AG09309 (cell line): ENCODE measurements around the gene LAPTM4A.
A peak's percentile ranks its signal among the peaks of the same experiment; 100 is the strongest.

ENCODE experiments used
- DNase-seq: peaks from one replicate; pipeline ENCODE4 v3.0.0-alpha.2; 2010; ENCODE audit warnings: low read depth
- H3K4me3 ChIP-seq: 2 replicates; pipeline ENCODE4 v1.5.1; 2011; ENCODE audit warnings: mild to moderate bottlenecking, low read depth, low read length, moderate library complexity; ENCODE audit not compliant: control insufficient read depth
- TF ChIP-seq, protein P1 (sequence below): IDR thresholded peaks from 2 replicates; pipeline ENCODE4 v1.5.1; 2011; ENCODE audit warnings: mild to moderate bottlenecking, low read depth, low read length, inconsistent platforms; ENCODE audit not compliant: insufficient read depth, control insufficient read depth; ENCODE audit errors: missing control alignments

Gene LAPTM4A

DNA sequence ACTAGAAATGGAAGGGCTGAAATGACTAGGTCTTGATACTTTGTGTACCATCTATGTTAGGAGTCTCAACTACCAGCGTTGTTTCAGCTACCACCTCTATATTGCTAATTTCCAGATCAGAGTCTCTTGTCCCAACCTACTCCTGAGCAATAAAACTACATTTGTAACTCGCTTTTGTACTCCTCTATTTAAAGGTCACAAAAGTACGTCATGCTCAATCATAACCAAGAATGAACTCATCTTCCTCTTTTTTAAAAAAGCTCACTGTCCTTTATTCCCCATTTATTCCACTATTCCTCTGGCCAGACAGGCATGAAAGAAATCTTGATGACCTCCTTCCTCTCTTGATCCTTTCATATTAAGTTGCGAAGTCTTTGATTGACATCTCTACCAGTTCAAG, 27.7 kb downstream of the LAPTM4A start:
- TF ChIP-seq, protein P1, sequence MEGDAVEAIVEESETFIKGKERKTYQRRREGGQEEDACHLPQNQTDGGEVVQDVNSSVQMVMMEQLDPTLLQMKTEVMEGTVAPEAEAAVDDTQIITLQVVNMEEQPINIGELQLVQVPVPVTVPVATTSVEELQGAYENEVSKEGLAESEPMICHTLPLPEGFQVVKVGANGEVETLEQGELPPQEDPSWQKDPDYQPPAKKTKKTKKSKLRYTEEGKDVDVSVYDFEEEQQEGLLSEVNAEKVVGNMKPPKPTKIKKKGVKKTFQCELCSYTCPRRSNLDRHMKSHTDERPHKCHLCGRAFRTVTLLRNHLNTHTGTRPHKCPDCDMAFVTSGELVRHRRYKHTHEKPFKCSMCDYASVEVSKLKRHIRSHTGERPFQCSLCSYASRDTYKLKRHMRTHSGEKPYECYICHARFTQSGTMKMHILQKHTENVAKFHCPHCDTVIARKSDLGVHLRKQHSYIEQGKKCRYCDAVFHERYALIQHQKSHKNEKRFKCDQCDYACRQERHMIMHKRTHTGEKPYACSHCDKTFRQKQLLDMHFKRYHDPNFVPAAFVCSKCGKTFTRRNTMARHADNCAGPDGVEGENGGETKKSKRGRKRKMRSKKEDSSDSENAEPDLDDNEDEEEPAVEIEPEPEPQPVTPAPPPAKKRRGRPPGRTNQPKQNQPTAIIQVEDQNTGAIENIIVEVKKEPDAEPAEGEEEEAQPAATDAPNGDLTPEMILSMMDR: no peak
- no peak for DNase-seq
- no peak overlapping the region for H3K4me3 ChIP-seq

DNA sequence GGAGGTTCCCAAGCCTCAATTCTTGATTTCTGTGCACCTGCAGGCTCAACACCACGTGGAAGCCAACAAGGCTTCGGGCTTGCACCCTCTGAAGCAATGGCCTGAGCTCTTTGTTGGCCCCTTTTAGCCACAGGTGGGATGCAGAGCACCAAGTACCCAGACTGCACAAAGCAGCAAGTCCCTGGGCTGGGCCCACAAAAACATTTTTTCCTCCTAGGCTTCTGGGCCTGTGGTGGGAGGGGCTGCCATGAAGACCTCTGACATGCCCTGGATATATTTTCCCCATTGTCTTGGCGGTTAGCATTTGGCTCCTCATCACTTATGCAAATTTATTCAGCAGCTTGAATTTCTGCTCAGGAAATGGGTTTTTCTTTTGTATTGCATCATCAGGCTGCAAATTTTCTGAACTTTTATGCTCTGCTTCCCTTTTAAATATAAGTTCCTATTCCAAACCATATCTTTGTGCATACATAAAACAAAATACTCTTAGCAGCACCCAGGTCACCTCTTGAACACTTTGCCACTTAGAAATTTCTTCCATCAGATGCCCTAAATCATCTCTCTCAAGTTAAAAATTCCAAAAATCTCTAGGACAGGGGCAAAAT, 29.9 kb downstream of the LAPTM4A start:
- H3K4me3 ChIP-seq: no peak overlapping the region
- no peak for DNase-seq
- TF ChIP-seq, protein P1: no peak

DNA sequence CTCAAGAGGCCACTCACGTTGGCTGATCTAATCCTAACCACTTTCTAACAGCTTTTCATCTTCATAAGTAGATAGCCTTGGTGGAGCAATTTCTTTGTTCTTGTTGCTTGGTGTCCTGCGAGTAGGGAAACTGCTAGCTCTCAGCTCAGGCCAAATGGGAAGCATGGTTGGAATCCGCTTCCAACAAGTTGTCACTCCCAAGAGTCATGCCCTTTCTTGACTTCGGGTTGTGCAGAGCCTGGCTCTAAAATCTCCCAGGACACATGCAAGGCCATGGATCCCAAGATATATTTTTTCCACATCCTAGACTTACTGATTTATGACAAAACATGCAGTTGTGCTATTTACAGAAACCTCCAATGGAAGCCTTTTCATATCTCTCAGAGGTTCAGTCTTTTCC, 31.7 kb downstream of the LAPTM4A start:
- DNase-seq: no peak
- TF ChIP-seq, protein P1: no peak
- no peak overlapping the region for H3K4me3 ChIP-seq

DNA sequence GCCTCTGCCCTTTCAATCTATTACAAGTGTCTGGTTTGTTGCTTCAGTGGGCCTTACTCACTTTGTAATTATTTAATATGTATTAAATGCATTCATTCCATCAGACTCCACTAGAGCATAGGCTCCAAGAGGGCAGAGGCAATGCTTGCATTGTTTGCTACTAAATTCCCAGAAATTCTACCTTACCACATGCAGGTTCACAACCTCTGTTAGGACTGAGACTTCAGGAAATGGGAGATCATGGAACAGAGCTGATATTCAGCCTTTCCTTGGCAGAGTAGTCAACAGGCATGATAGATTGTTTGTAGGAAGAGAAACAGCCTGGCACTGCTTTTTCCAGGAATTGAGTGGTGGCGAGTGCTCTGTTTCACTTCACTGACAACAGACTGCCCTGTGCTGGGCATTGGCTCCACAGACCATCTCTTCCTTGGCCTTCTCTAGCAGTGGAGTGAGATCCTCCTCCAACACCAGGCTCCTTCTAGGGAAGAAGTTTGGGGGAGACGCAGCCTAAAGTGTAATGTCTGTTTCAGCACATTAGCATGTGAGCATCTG, 32.8 kb downstream of the LAPTM4A start:
- no peak overlapping the region for H3K4me3 ChIP-seq
- DNase-seq: no peak

DNA sequence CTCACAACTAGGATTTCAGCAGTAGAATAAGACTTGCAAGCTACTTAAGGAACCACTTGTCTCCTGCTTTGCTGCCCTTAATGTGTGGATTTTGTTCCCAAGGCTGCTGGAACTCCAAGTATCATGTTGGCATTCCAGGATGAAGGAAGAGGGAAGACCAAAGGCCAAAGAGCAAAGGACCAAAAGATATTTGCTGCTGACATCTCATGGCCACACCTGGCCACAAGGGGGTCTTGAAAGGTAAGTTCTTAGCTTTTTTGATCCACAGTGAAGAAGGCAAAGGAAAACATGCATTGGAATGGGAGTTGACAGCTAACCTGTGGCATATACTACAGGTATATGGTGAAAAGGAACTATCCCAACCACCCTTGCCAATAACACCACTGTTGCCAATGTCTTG, 35.1 kb downstream of the LAPTM4A start:
- TF ChIP-seq, protein P1: no peak
- H3K4me3 ChIP-seq: no peak overlapping the region
- no peak for DNase-seq

More for the DNA sequence above, 32.8 kb downstream of the LAPTM4A start:
- TF ChIP-seq, protein P1: no peak

DNA sequence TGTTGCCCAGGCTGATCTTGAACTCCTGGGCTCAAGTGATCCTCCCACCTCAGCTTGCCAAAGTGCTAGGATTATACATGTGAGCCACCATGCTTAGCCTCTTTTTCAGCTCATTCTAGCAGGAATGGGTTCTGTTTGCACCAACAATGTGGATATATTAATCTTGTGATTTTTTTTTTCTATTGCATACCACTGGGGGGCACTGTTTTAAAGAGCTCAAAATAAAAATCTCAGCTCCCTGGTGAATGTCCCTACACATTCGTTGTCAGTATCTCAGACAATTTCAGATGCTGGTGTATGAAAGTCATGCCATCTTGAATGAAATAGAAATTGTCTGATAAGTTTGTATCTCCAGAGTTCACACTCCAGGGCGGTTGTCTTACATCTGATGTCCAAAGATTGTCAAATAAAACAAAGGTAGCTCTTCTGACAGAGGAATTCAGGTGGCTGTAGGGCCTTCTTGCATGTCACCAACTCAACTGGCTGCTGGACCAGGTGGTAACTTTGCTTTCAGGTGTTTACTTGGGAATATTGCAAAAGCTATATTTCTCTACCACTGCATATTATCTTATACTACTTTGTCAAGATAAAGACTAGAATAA, 35.8 kb downstream of the LAPTM4A start:
- DNase-seq: peak; percentile 18
- no peak overlapping the region for H3K4me3 ChIP-seq
- TF ChIP-seq, protein P1: peak; percentile 49
